GM21390 (cell line): ENCODE measurements around the gene MUTYH.
"Not testable (repeated sequence)": the region's sequence is repeated elsewhere in the genome, so short reads cannot be mapped to it uniquely, and the experiment has no call there.

Source experiments
- ATAC-seq: cut with Tn5 transposase; IDR thresholded peaks from one replicate; pipeline ENCODE4 v1.9.1; 2021; ENCODE audit not compliant: unreplicated experiment

MUTYH gene

GRCh38 chr1:45325851-45326506 is 14.3 kb downstream of the MUTYH start:
- ATAC-seq = no peak

GRCh38 chr1:45322486-45323040 is 17.7 kb downstream of the MUTYH start:
- ATAC-seq = no peak

- ATAC-seq = no peak
These were observed 18.8 kb downstream of the MUTYH start for GRCh38 chr1:45321444-45321843.

GRCh38 chr1:45319761-45320160 is 20.5 kb downstream of the MUTYH start:
- ATAC-seq = no peak

- no peak for ATAC-seq
These were observed 23.1 kb downstream of the MUTYH start for GRCh38 chr1:45317166-45317565.

GRCh38 chr1:45314266-45314665 is 26.0 kb downstream of the MUTYH start:
- ATAC-seq = no peak

- ATAC-seq = no peak
These were observed 33.3 kb downstream of the MUTYH start for GRCh38 chr1:45306905-45307304.

- no peak for ATAC-seq
These were observed 33.9 kb downstream of the MUTYH start for GRCh38 chr1:45306319-45306718.

- ATAC-seq = no peak
These were observed 35.0 kb downstream of the MUTYH start for GRCh38 chr1:45305231-45305630.

GRCh38 chr1:45304311-45305081 is 35.7 kb downstream of the MUTYH start:
- peak; percentile 9 for ATAC-seq

- peak; percentile 67 for ATAC-seq
These were observed 36.5 kb downstream of the MUTYH start for GRCh38 chr1:45303520-45304310.

- no peak for ATAC-seq
These were observed 37.6 kb downstream of the MUTYH start for GRCh38 chr1:45302505-45303150.

GRCh38 chr1:45300669-45300997 is 39.6 kb downstream of the MUTYH start:
- ATAC-seq = no peak

- ATAC-seq = no peak
These were observed 40.1 kb downstream of the MUTYH start for GRCh38 chr1:45299981-45300668.

GRCh38 chr1:45299296-45299695 is 40.9 kb downstream of the MUTYH start:
- ATAC-seq = no peak

GRCh38 chr1:45297666-45298356 is 42.4 kb downstream of the MUTYH start:
- ATAC-seq = no peak

GRCh38 chr1:45291716-45292115 is 48.5 kb downstream of the MUTYH start:
- no peak for ATAC-seq

GRCh38 chr1:45291002-45291401 is 49.2 kb downstream of the MUTYH start:
- ATAC-seq = not testable (repeated sequence)

- ATAC-seq = not testable (repeated sequence)
These were observed 53.7 kb downstream of the MUTYH start for GRCh38 chr1:45286521-45286920.

- not testable (repeated sequence) for ATAC-seq
These were observed 55.4 kb downstream of the MUTYH start for GRCh38 chr1:45284858-45285257.
